PC-9 (cell line): ENCODE data around the gene DPP10. TPM values are rescaled to one million over a fixed set of nuclear protein-coding genes. Genes with fewer than 3 reads are reported as not detected.

ENCODE experiments used
- BruUV-seq: library from RNA; stranded (reverse); fragments of 400-500 nt; replicated peaks from 2 replicates; lab custom pipeline; 2021; lab: Mats Ljungman, UMichigan
- CTCF ChIA-PET: fragments of 300-600 bp; sonication (Branson Sonifier 250); formaldehyde crosslinking; loops from one replicate; lab custom pipeline; 2022; ENCODE audit warnings: antibody characterized with exemption; lab: Charles Lee
- POLR2A ChIA-PET: fragments of 300-600 bp; sonication (Branson Sonifier 250); formaldehyde crosslinking; loops from one replicate; lab custom pipeline; 2022; ENCODE audit warnings: antibody characterized with exemption; ENCODE audit not compliant: unreplicated experiment; lab: Charles Lee
- DNase-seq, 2 experiments: peaks; one replicate each; pipeline versions ENCODE4 v3.0.0 to v3.0.0-alpha.2; 2015 to 2022; ENCODE audit warnings: mixed read lengths in 1 of 2
- H2AFZ ChIP-seq: fragments of 200-600 bp; sonication (generic); 2 replicates; pipeline ENCODE4 v1.8.1; 2017; ENCODE audit warnings: antibody characterized with exemption
- H3F3A ChIP-seq: fragments of 200-600 bp; sonication (generic); 2 replicates; pipeline ENCODE4 v1.8.1; 2017; ENCODE audit warnings: antibody characterized with exemption, mild to moderate bottlenecking, low read depth; ENCODE audit not compliant: insufficient read depth
- H3K27ac ChIP-seq: fragments of 200-600 bp; sonication (generic); 2 replicates; pipeline ENCODE4 v1.6.1; 2016; ENCODE audit warnings: mixed run types
- H3K27me3 ChIP-seq: fragments of 200-600 bp; sonication (generic); 2 replicates; pipeline ENCODE4 v1.6.1; 2016; ENCODE audit warnings: low read depth, mixed run types; ENCODE audit not compliant: insufficient read depth
- H3K36me3 ChIP-seq: fragments of 200-600 bp; sonication (generic); 2 replicates; pipeline ENCODE4 v1.6.1; 2016; ENCODE audit warnings: low read depth, mixed run types
- H3K4me1 ChIP-seq: fragments of 200-600 bp; sonication (generic); replicated peaks from 2 replicates; pipeline ENCODE4 v1.6.1; 2016; ENCODE audit warnings: mixed run types; ENCODE audit not compliant: insufficient read depth
- H3K4me2 ChIP-seq: fragments of 200-600 bp; sonication (generic); 2 replicates; pipeline ENCODE4 v1.6.1; 2017; ENCODE audit warnings: mixed run types
- H3K4me3 ChIP-seq: fragments of 200-600 bp; sonication (generic); 2 replicates; pipeline ENCODE4 v1.6.1; 2016; ENCODE audit warnings: mixed run types
- H3K79me2 ChIP-seq: fragments of 200-600 bp; sonication (generic); 2 replicates; pipeline ENCODE4 v1.6.1; 2017; ENCODE audit warnings: low read depth, mixed run types
- H3K9me2 ChIP-seq: fragments of 200-600 bp; sonication (generic); 2 replicates; pipeline ENCODE4 v1.8.1; 2017; ENCODE audit warnings: mild to moderate bottlenecking; ENCODE audit not compliant: insufficient read depth
- H3K9me3 ChIP-seq: fragments of 200-600 bp; sonication (generic); 2 replicates; pipeline ENCODE4 v1.8.1; 2016; ENCODE audit warnings: low read depth; ENCODE audit not compliant: insufficient read depth
- H4K20me1 ChIP-seq: fragments of 200-600 bp; sonication (generic); 2 replicates; pipeline ENCODE4 v1.8.1; 2017; ENCODE audit not compliant: insufficient read depth
- EZH2 ChIP-seq: fragments of 200-600 bp; sonication (generic); IDR thresholded peaks from 2 replicates; pipeline ENCODE4 v1.8.0; 2017; ENCODE audit warnings: antibody characterized with exemption, low read depth
- intact Hi-C: fragments of 100-400 bp; cut with micrococcal nuclease; formaldehyde crosslinking; loops from one replicate; pipeline ENCODE4 v1.10.0; 2022; ENCODE audit not compliant: unreplicated experiment
- total RNA-seq: library from RNA; stranded (reverse); gene quantifications from 2 replicates; pipeline ENCODE4 v1.2.3, GENCODE V29; 2021
- TF ChIP-seq, protein P1 (sequence below): fragments of 200-600 bp; sonication (generic); conservative IDR thresholded peaks from 2 replicates; pipeline ENCODE4 v1.6.1; 2017; ENCODE audit warnings: mixed run types, antibody characterized with exemption, mild to moderate bottlenecking, moderate library complexity

Gene DPP10
- total RNA-seq, 1 experiment from 2014 or later, result not detected

- H3K4me1 ChIP-seq, result no peaks in the 10 kb centered on the region
- H3K4me3 ChIP-seq, result no peak overlapping the region
- H3K9me3 ChIP-seq, result no peaks in the 10 kb centered on the region
- no peak overlapping the region for H3K27ac ChIP-seq
- no peaks in the 10 kb centered on the region for H3K9me2 ChIP-seq
- H3F3A ChIP-seq, result no peaks in the 10 kb centered on the region
- no peak for TF ChIP-seq EZH2
- TF ChIP-seq, protein P1, sequence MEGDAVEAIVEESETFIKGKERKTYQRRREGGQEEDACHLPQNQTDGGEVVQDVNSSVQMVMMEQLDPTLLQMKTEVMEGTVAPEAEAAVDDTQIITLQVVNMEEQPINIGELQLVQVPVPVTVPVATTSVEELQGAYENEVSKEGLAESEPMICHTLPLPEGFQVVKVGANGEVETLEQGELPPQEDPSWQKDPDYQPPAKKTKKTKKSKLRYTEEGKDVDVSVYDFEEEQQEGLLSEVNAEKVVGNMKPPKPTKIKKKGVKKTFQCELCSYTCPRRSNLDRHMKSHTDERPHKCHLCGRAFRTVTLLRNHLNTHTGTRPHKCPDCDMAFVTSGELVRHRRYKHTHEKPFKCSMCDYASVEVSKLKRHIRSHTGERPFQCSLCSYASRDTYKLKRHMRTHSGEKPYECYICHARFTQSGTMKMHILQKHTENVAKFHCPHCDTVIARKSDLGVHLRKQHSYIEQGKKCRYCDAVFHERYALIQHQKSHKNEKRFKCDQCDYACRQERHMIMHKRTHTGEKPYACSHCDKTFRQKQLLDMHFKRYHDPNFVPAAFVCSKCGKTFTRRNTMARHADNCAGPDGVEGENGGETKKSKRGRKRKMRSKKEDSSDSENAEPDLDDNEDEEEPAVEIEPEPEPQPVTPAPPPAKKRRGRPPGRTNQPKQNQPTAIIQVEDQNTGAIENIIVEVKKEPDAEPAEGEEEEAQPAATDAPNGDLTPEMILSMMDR, result no peak
- H4K20me1 ChIP-seq, result no peaks in the 10 kb centered on the region
- no peaks in the 10 kb centered on the region for H3K79me2 ChIP-seq
- DNase-seq, result no peak
- CTCF ChIA-PET, result no interaction called here
- H3K4me2 ChIP-seq, result no peak overlapping the region
- POLR2A ChIA-PET, result no interaction called here
- no peaks in the 10 kb centered on the region for H3K27me3 ChIP-seq
- BruUV-seq, result no TSS peak
- intact Hi-C loops, result no loop called here
- no peaks in the 10 kb centered on the region for H3K36me3 ChIP-seq
- H2AFZ ChIP-seq, result no peak overlapping the region
Observed at GRCh38 chr2:114797942-114798341, 355.5 kb downstream of the DPP10 start.

DNA sequence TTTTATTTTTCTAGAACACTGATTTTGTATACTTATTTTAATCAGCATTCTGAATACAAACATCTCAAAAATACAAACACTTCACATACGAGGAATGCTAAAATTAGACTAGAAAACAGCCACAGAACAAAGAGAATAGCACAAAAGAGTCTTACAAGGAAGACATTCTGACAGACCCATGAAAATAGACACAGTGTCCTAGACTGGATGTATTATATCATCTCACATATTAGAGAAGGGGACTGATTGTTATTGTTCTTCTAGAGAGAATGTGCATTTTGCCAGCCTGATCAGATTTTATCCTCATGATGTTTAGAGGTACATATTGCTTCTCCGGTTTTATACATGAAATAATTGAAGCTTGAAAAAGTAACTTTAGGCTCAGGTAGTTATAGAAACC is 357.9 kb downstream of the DPP10 start:
- no TSS peak for BruUV-seq
- DNase-seq, result no peak
- ChIA-PET POLR2A (no interaction called here), CTCF (no interaction called here)
- H3K4me2 ChIP-seq, result no peak overlapping the region
- no peaks in the 10 kb centered on the region for H3K36me3 ChIP-seq
- H3K9me3 ChIP-seq, result no peaks in the 10 kb centered on the region
- no peaks in the 10 kb centered on the region for H3K9me2 ChIP-seq
- H3K27ac ChIP-seq, result no peak overlapping the region
- TF ChIP-seq, protein P1, result no peak
- TF ChIP-seq EZH2, result no peak
- no peaks in the 10 kb centered on the region for H3K27me3 ChIP-seq
- no peaks in the 10 kb centered on the region for H4K20me1 ChIP-seq
- H3K4me1 ChIP-seq, result no peaks in the 10 kb centered on the region
- intact Hi-C loops, result no loop called here
- H3K79me2 ChIP-seq, result no peaks in the 10 kb centered on the region
- H3K4me3 ChIP-seq, result no peak overlapping the region
- no peak overlapping the region for H2AFZ ChIP-seq
- no peaks in the 10 kb centered on the region for H3F3A ChIP-seq

DNA sequence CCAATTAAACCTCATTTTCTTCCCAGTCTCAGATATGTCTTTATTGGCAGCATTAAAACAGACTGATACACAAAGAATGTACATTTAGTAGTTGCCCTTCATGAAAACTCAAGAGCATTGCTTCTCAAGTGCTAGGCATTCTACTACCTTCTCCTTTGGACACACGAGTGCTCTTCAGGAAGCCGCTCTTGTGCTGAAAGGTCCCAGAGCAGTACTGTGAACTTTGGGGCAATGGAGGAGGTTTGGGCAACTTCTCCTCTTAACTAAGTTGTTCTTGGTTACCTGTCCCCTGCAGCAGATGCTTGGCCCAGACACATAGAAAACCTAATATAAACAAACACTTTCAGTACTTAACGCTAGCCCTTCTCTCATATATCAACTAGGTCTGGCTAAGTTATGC is 362.8 kb downstream of the DPP10 start:
- Histone ChIP-seq H3K4me2 (no peak overlapping the region), H4K20me1 (no peaks in the 10 kb centered on the region), H3K27me3 (no peaks in the 10 kb centered on the region), H3K9me3 (no peaks in the 10 kb centered on the region), H3K4me3 (no peak overlapping the region), H3F3A (no peaks in the 10 kb centered on the region), H3K9me2 (no peaks in the 10 kb centered on the region), H3K27ac (no peak overlapping the region), H3K79me2 (no peaks in the 10 kb centered on the region), H3K36me3 (no peaks in the 10 kb centered on the region), H2AFZ (no peak overlapping the region), H3K4me1 (no peaks in the 10 kb centered on the region)
- no TSS peak for BruUV-seq
- intact Hi-C loops, result no loop called here
- ChIA-PET POLR2A (no interaction called here), CTCF (no interaction called here)
- DNase-seq, result no peak
- TF ChIP-seq, protein P1, result no peak
- TF ChIP-seq EZH2, result no peak
